Vagina (tissue), 2 donors: ENCODE data around the gene ZNF268. TPM values are rescaled to one million over a fixed set of nuclear protein-coding genes. Genes with fewer than 3 reads are reported as not detected.
A peak's percentile ranks its signal among the peaks of the same experiment; 100 is the strongest.

Experiments
- DNase-seq, 2 donors: peaks; one replicate each; pipeline ENCODE4 v3.0.0-alpha.2; 2017; ENCODE audit errors: extremely low spot score in 2 of 2
- H3K27ac ChIP-seq: fragments of 200-600 bp; sonication (generic); one replicate; pipeline ENCODE4 v1.5.1; 2019
- H3K27me3 ChIP-seq: fragments of 200-600 bp; sonication (generic); one replicate; pipeline ENCODE4 v1.5.1; 2019
- H3K36me3 ChIP-seq, 2 donors: fragments of 200-600 bp; sonication (generic); one replicate each; pipeline ENCODE4 v1.5.1; 2017 to 2019
- H3K4me1 ChIP-seq: fragments of 200-600 bp; sonication (generic); one replicate; pipeline ENCODE4 v1.5.1; 2019
- H3K4me3 ChIP-seq, 2 donors: fragments of 200-600 bp; sonication (generic); 1 replicate in 1 of 2; 2 replicates in 1 of 2; pipeline ENCODE4 v1.5.1; 2016 to 2019
- H3K9me3 ChIP-seq: fragments of 200-600 bp; sonication (generic); one replicate; pipeline ENCODE4 v1.5.1; 2019
- POLR2A ChIP-seq, 2 donors: fragments of 450-650 bp; IDR thresholded peaks; one replicate each; pipeline ENCODE4 v1.6.1; 2017; ENCODE audit warnings: antibody characterized with exemption in 2 of 2, mild to moderate bottlenecking in 2 of 2, moderate library complexity in 2 of 2
- POLR2AphosphoS5 ChIP-seq, 2 donors: sonication (generic); formaldehyde crosslinking; IDR thresholded peaks; one replicate each; pipeline ENCODE4 v1.9.0; 2017; ENCODE audit warnings: antibody characterized with exemption in 2 of 2, mild to moderate bottlenecking in 2 of 2, low read depth in 1 of 2; ENCODE audit not compliant: insufficient read depth in 1 of 2
- intact Hi-C: fragments of 100-400 bp; cut with DNase I; formaldehyde crosslinking; loops from one replicate; pipeline ENCODE4 v1.15.1; 2023
- total RNA-seq: library from RNA; depleted of rRNA; stranded (reverse); fragments of >200 nt; gene quantifications from one replicate; pipeline ENCODE4 v1.2.3, GENCODE V29; 2016
- TF ChIP-seq, protein P1 (sequence below), 3 experiments: fragments of 450-650 bp in 2 of 3; fragments of 200-600 bp in 1 of 3; sonication (generic) in 1 of 3; IDR thresholded peaks; one replicate each; pipeline ENCODE4 v1.5.1; 2017 to 2019; ENCODE audit warnings: antibody characterized with exemption in 3 of 3, mild to moderate bottlenecking in 2 of 3, moderate library complexity in 2 of 3

The ZNF268 gene
- total RNA-seq, 1 donor from 2014 or later: 9.1 TPM

DNA sequence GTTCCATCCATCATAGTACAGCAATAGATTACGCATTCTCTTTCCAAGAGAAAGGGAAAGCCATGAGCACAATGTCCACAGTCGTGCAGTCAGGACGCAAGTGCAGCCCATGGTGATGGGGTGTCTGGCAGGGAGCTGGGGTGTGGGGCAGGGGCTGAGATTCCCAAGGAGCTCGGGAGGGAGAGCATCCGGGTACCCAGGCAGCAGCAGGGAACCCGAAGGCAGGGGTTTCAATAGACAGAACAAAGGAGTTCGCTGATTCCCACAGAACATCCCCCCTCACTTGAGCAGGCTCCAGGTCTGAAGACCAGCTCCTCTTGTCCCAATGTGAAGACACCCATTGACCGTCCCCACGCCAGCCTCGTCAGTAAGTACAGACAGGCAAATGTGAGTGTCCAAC is 40.9 kb downstream of the ZNF268 start:
- Histone ChIP-seq H3K4me1 (no peaks in the 10 kb centered on the region), H3K36me3 (no peaks in the 10 kb centered on the region), H3K9me3 (no peaks in the 10 kb centered on the region), H3K4me3 (no peak overlapping the region), H3K27ac (no peak overlapping the region), H3K27me3 (no peaks in the 10 kb centered on the region)
- intact Hi-C loops: no loop called here
- TF ChIP-seq, protein P1, sequence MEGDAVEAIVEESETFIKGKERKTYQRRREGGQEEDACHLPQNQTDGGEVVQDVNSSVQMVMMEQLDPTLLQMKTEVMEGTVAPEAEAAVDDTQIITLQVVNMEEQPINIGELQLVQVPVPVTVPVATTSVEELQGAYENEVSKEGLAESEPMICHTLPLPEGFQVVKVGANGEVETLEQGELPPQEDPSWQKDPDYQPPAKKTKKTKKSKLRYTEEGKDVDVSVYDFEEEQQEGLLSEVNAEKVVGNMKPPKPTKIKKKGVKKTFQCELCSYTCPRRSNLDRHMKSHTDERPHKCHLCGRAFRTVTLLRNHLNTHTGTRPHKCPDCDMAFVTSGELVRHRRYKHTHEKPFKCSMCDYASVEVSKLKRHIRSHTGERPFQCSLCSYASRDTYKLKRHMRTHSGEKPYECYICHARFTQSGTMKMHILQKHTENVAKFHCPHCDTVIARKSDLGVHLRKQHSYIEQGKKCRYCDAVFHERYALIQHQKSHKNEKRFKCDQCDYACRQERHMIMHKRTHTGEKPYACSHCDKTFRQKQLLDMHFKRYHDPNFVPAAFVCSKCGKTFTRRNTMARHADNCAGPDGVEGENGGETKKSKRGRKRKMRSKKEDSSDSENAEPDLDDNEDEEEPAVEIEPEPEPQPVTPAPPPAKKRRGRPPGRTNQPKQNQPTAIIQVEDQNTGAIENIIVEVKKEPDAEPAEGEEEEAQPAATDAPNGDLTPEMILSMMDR (IDR thresholded peaks at IDR 0.05): no peak
- TF ChIP-seq POLR2A (IDR thresholded peaks at IDR 0.05) (no peak), POLR2AphosphoS5 (IDR thresholded peaks at IDR 0.05; ENCODE audit: insufficient read depth in 1 of 2, low read depth in 1 of 2) (no peak)
- no peak for DNase-seq

DNA sequence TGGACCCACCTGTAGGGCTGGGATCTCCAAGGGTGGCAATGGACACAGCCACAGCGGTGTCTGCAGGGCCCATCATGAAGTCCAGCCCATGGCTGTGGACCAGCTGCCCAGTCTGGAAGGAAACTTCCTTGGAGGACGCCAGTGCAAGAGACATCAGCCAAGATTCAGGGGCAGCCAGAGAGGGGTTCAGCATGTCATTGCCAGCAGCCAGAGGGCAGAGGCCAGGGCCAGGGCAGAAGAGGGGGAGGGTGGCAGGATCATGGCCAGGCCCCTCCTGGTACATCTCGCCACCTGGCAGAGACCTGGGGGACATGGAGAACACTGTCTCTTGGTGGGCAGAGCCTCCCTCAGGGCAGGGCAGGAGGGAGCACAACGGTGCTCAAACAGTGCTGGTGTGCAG is 44.2 kb downstream of the ZNF268 start:
- Histone ChIP-seq H3K36me3 (no peaks in the 10 kb centered on the region), H3K4me1 (no peaks in the 10 kb centered on the region), H3K27ac (no peak overlapping the region), H3K9me3 (no peaks in the 10 kb centered on the region), H3K4me3 (no peak overlapping the region), H3K27me3 (no peaks in the 10 kb centered on the region)
- TF ChIP-seq POLR2A (IDR thresholded peaks at IDR 0.05) (no peak), POLR2AphosphoS5 (IDR thresholded peaks at IDR 0.05; ENCODE audit: insufficient read depth in 1 of 2, low read depth in 1 of 2) (no peak)
- TF ChIP-seq, protein P1 (IDR thresholded peaks at IDR 0.05): no peak
- peak in 1 of 2 donors; percentile 74 for DNase-seq
- intact Hi-C loops: no loop called here

DNA sequence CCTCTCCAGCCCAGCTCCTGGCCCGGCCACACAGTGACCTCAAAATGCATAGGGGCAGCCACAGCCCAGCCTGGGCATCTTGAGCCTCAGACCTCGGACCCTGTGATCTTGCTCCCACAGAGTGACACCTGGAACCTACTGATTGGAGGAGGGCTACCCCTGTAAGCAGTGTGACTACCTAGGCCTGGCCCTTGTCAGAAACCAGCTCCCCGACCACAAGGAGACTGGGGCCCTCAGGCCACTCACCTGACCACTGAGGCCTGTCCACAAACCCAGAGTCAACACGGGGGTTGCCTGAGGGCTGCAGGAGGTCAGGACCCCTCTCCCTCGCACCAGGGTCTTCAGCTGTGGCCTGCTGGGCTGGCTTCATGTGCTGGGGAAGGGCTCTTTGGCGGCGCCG is 45.4 kb downstream of the ZNF268 start:
- Histone ChIP-seq H3K27ac (no peak overlapping the region), H3K36me3 (no peaks in the 10 kb centered on the region), H3K9me3 (no peaks in the 10 kb centered on the region), H3K4me1 (no peaks in the 10 kb centered on the region), H3K27me3 (no peaks in the 10 kb centered on the region), H3K4me3 (no peak overlapping the region)
- TF ChIP-seq, protein P1 (IDR thresholded peaks at IDR 0.05): no peak
- TF ChIP-seq POLR2AphosphoS5 (IDR thresholded peaks at IDR 0.05; ENCODE audit: insufficient read depth in 1 of 2, low read depth in 1 of 2): no peak
- TF ChIP-seq POLR2A (IDR thresholded peaks at IDR 0.05): no peak
- intact Hi-C loops: no loop called here
- DNase-seq: no peak

DNA sequence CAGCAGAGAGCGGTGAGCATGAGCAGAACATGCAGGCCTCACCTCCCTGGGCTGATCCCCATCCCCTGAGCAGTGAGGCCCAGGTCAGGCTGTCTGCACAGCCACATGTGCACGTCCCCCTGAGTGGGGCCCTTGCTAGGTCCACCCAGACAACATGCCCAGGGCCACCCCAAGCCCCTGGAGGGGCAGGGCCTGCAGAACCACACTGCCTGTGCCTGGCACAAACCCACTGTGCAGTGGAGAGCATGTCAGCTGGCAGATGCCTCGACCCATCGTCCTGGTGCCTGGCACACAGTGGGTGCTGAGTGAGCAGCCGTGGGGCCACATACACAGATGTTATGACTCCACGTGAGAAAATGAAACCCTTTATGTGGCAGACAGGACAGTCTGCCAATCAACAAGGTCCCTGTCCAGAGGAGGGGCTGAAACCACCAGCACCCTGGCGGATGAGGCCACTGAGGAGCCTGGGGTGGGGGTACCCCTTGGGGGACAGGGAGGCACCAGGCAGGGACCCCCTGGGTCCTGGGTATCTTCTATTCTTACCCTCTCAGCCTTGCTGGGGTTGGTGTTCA is 46.1 kb downstream of the ZNF268 start:
- Histone ChIP-seq H3K4me3 (no peak overlapping the region), H3K36me3 (no peaks in the 10 kb centered on the region), H3K27me3 (no peaks in the 10 kb centered on the region), H3K27ac (no peak overlapping the region), H3K9me3 (no peaks in the 10 kb centered on the region), H3K4me1 (no peaks in the 10 kb centered on the region)
- intact Hi-C loops: no loop called here
- no peak for DNase-seq
- TF ChIP-seq POLR2AphosphoS5 (IDR thresholded peaks at IDR 0.05; ENCODE audit: insufficient read depth in 1 of 2, low read depth in 1 of 2): no peak
- no peak for TF ChIP-seq POLR2A (IDR thresholded peaks at IDR 0.05)
- TF ChIP-seq, protein P1 (IDR thresholded peaks at IDR 0.05): no peak

DNA sequence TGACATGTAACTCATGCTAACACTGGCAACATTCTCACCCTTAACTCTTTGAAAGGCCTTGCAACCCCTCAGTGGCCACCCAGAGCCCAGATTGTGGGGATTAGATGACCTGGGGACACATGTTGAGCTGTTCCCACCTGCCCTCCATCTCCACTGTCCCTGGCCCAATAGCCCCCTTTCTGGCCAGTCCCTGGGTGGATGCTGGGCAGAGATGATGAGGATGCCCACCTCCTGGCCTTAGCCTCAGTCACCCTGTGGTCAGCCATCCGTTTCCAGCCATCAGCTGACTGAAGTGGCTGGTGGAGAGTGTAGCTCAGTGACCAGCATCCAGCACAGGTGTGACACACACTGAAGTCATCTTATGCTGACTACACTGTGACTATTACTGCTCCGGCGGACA is 49.7 kb downstream of the ZNF268 start:
- no peaks in the 10 kb centered on the region for H3K36me3 ChIP-seq
- H3K4me1 ChIP-seq: no peaks in the 10 kb centered on the region
- no peak overlapping the region for H3K27ac ChIP-seq
- H3K27me3 ChIP-seq: no peaks in the 10 kb centered on the region
- TF ChIP-seq, protein P1 (IDR thresholded peaks at IDR 0.05): no peak
- TF ChIP-seq POLR2A (IDR thresholded peaks at IDR 0.05): no peak
- TF ChIP-seq POLR2AphosphoS5 (IDR thresholded peaks at IDR 0.05; ENCODE audit: insufficient read depth in 1 of 2, low read depth in 1 of 2): no peak
- H3K9me3 ChIP-seq: no peaks in the 10 kb centered on the region
- intact Hi-C loops: no loop called here
- no peak overlapping the region for H3K4me3 ChIP-seq
- no peak for DNase-seq
